HEK293 (cell line): ENCODE results near the gene FILIP1L.

ENCODE experiments used
- CTCF ChIP-seq: fragments of 450-650 bp; formaldehyde crosslinking; IDR thresholded peaks from 2 replicates; pipeline ENCODE4 v1.5.1; 2016; ENCODE audit warnings: missing biosample characterization, missing genetic modification characterization
- GFI1B ChIP-seq: fragments of 450-650 bp; formaldehyde crosslinking; IDR thresholded peaks from 2 replicates; pipeline ENCODE4 v1.5.1; 2016; ENCODE audit warnings: missing biosample characterization, missing genetic modification characterization
- TRIM28 ChIP-seq: IDR thresholded peaks from 2 replicates; pipeline ENCODE4 v1.6.1; 2011; ENCODE audit warnings: low read length, control low read depth, borderline replicate concordance
- ZNF391 ChIP-seq: fragments of 450-650 bp; formaldehyde crosslinking; IDR thresholded peaks from 2 replicates; pipeline ENCODE4 v1.5.1; 2016; ENCODE audit warnings: low read depth, missing biosample characterization, missing genetic modification characterization, borderline replicate concordance
- ZNF707 ChIP-seq: fragments of 450-650 bp; formaldehyde crosslinking; IDR thresholded peaks from 2 replicates; pipeline ENCODE4 v1.5.1; 2016; ENCODE audit warnings: missing biosample characterization, missing genetic modification characterization

- TF ChIP-seq ZNF391 (tag by site-specific recombination) (no peak), CTCF (tag by site-specific recombination) (no peak), ZNF707 (tag by site-specific recombination) (no peak), TRIM28 (no peak), GFI1B (no peak)
These were observed 40.5 kb downstream of the FILIP1L start for GRCh38 chr3:100073714-100074307.
